Neural progenitor cell (in vitro differentiated cells): ENCODE data around the gene VWA8.

Experiments used
- CTCF ChIP-seq: fragments of 200-600 bp; sonication (generic); IDR thresholded peaks from 2 replicates; pipeline ENCODE4 v1.5.1; 2017; ENCODE audit warnings: antibody characterized with exemption, mild to moderate bottlenecking
- EZH2 ChIP-seq: fragments of 200-600 bp; sonication (generic); IDR thresholded peaks from 2 replicates; pipeline ENCODE4 v1.6.1; 2017; ENCODE audit warnings: antibody characterized with exemption, mild to moderate bottlenecking, moderate library complexity
- EZH2phosphoT487 ChIP-seq: fragments of 200-600 bp; sonication (generic); IDR thresholded peaks from 2 replicates; pipeline ENCODE4 v1.6.1; 2017; ENCODE audit warnings: antibody characterized with exemption

- no peak for TF ChIP-seq CTCF
- TF ChIP-seq EZH2phosphoT487, result no peak
- no peak for TF ChIP-seq EZH2
Measured at GRCh38 chr13:41631296-41631965, 329.5 kb downstream of the VWA8 start.
